ENCODE results near the gene GRIN1.

Gene GRIN1

GRCh38 chr9:137140151-137141012 lies 1.4 kb downstream of the GRIN1 start:
- Histone ChIP-seq H3K4me1 (ENCODE audit: control insufficient read depth in 5 of 5, insufficient read depth in 5 of 5, low read length in 5 of 5) (peaks cover 0 to 6% (median 3%) of the 10 kb centered on the region in 5 donors), H3K27ac (ENCODE audit: low read depth, low read length) (no peak overlapping the region), H3K27me3 (ENCODE audit: control insufficient read depth in 5 of 5, insufficient read depth in 4 of 5, low read length in 5 of 5) (peaks cover 57 to 83% (median 71%) of the 10 kb centered on the region in 5 donors), H3K4me3 (ENCODE audit: low read depth in 1 of 5, low read length in 5 of 5) (no peak overlapping the region), H3K9ac (ENCODE audit: low read length in 5 of 5) (no peak overlapping the region), H3K36me3 (ENCODE audit: control insufficient read depth in 5 of 5, insufficient read depth in 5 of 5, low read length in 5 of 5) (no peaks in the 10 kb centered on the region), H3K9me3 (ENCODE audit: control insufficient read depth in 5 of 5, low read length in 5 of 5) (no peaks in the 10 kb centered on the region)

GRCh38 chr9:137141050-137141810 lies 2.3 kb downstream of the GRIN1 start:
- Histone ChIP-seq H3K4me1 (ENCODE audit: control insufficient read depth in 5 of 5, insufficient read depth in 5 of 5, low read length in 5 of 5) (peaks cover 0 to 6% (median 3%) of the 10 kb centered on the region in 5 donors), H3K36me3 (ENCODE audit: control insufficient read depth in 5 of 5, insufficient read depth in 5 of 5, low read length in 5 of 5) (no peaks in the 10 kb centered on the region), H3K27ac (ENCODE audit: low read depth, low read length) (no peak overlapping the region), H3K9me3 (ENCODE audit: control insufficient read depth in 5 of 5, low read length in 5 of 5) (no peaks in the 10 kb centered on the region), H3K9ac (ENCODE audit: low read length in 5 of 5) (no peak overlapping the region), H3K27me3 (ENCODE audit: control insufficient read depth in 5 of 5, insufficient read depth in 4 of 5, low read length in 5 of 5) (peaks cover 55 to 83% (median 71%) of the 10 kb centered on the region in 5 donors), H3K4me3 (ENCODE audit: low read depth in 1 of 5, low read length in 5 of 5) (no peak overlapping the region)

GRCh38 chr9:137141976-137142936 lies 3.3 kb downstream of the GRIN1 start:
- Histone ChIP-seq H3K9me3 (ENCODE audit: control insufficient read depth in 5 of 5, low read length in 5 of 5) (no peaks in the 10 kb centered on the region), H3K4me3 (ENCODE audit: low read depth in 1 of 5, low read length in 5 of 5) (no peak overlapping the region), H3K9ac (ENCODE audit: low read length in 5 of 5) (no peak overlapping the region), H3K27me3 (ENCODE audit: control insufficient read depth in 5 of 5, insufficient read depth in 4 of 5, low read length in 5 of 5) (peaks cover 51 to 77% (median 69%) of the 10 kb centered on the region in 5 donors), H3K36me3 (ENCODE audit: control insufficient read depth in 5 of 5, insufficient read depth in 5 of 5, low read length in 5 of 5) (no peaks in the 10 kb centered on the region), H3K27ac (ENCODE audit: low read depth, low read length) (no peak overlapping the region), H3K4me1 (ENCODE audit: control insufficient read depth in 5 of 5, insufficient read depth in 5 of 5, low read length in 5 of 5) (peaks cover 0 to 6% (median 3%) of the 10 kb centered on the region in 5 donors)

- Histone ChIP-seq H3K27me3 (ENCODE audit: control insufficient read depth in 5 of 5, insufficient read depth in 4 of 5, low read length in 5 of 5) (peaks cover 46 to 72% (median 64%) of the 10 kb centered on the region in 5 donors), H3K4me1 (ENCODE audit: control insufficient read depth in 5 of 5, insufficient read depth in 5 of 5, low read length in 5 of 5) (peaks cover 0 to 6% (median 3%) of the 10 kb centered on the region in 5 donors), H3K9ac (ENCODE audit: low read length in 5 of 5) (no peak overlapping the region), H3K27ac (ENCODE audit: low read depth, low read length) (no peak overlapping the region), H3K36me3 (ENCODE audit: control insufficient read depth in 5 of 5, insufficient read depth in 5 of 5, low read length in 5 of 5) (no peaks in the 10 kb centered on the region), H3K9me3 (ENCODE audit: control insufficient read depth in 5 of 5, low read length in 5 of 5) (no peaks in the 10 kb centered on the region), H3K4me3 (ENCODE audit: low read depth in 1 of 5, low read length in 5 of 5) (no peak overlapping the region)
These were observed 4.5 kb downstream of the GRIN1 start for GRCh38 chr9:137143459-137143858.

GRCh38 chr9:137145731-137146526 lies 7.0 kb downstream of the GRIN1 start:
- H3K36me3 ChIP-seq (ENCODE audit: control insufficient read depth in 5 of 5, insufficient read depth in 5 of 5, low read length in 5 of 5): no peaks in the 10 kb centered on the region
- H3K27ac ChIP-seq (ENCODE audit: low read depth, low read length): no peak overlapping the region
- H3K4me1 ChIP-seq (ENCODE audit: control insufficient read depth in 5 of 5, insufficient read depth in 5 of 5, low read length in 5 of 5): no peaks in the 10 kb centered on the region
- peaks cover 37 to 61% (median 51%) of the 10 kb centered on the region in 5 donors for H3K27me3 ChIP-seq (ENCODE audit: control insufficient read depth in 5 of 5, insufficient read depth in 4 of 5, low read length in 5 of 5)
- no peaks in the 10 kb centered on the region for H3K9me3 ChIP-seq (ENCODE audit: control insufficient read depth in 5 of 5, low read length in 5 of 5)
- H3K4me3 ChIP-seq (ENCODE audit: low read depth in 1 of 5, low read length in 5 of 5): no peak overlapping the region
- H3K9ac ChIP-seq (ENCODE audit: low read length in 5 of 5): no peak overlapping the region

GRCh38 chr9:137146527-137146918 lies 7.6 kb downstream of the GRIN1 start:
- Histone ChIP-seq H3K9me3 (ENCODE audit: control insufficient read depth in 5 of 5, low read length in 5 of 5) (no peaks in the 10 kb centered on the region), H3K4me1 (ENCODE audit: control insufficient read depth in 5 of 5, insufficient read depth in 5 of 5, low read length in 5 of 5) (no peaks in the 10 kb centered on the region), H3K9ac (ENCODE audit: low read length in 5 of 5) (no peak overlapping the region), H3K27ac (ENCODE audit: low read depth, low read length) (no peak overlapping the region), H3K27me3 (ENCODE audit: control insufficient read depth in 5 of 5, insufficient read depth in 4 of 5, low read length in 5 of 5) (peaks cover 35 to 55% (median 45%) of the 10 kb centered on the region in 5 donors), H3K4me3 (ENCODE audit: low read depth in 1 of 5, low read length in 5 of 5) (no peak overlapping the region), H3K36me3 (ENCODE audit: control insufficient read depth in 5 of 5, insufficient read depth in 5 of 5, low read length in 5 of 5) (no peaks in the 10 kb centered on the region)

GRCh38 chr9:137147091-137147792 lies 8.3 kb downstream of the GRIN1 start:
- Histone ChIP-seq H3K9me3 (ENCODE audit: control insufficient read depth in 5 of 5, low read length in 5 of 5) (no peaks in the 10 kb centered on the region), H3K27ac (ENCODE audit: low read depth, low read length) (no peak overlapping the region), H3K4me1 (ENCODE audit: control insufficient read depth in 5 of 5, insufficient read depth in 5 of 5, low read length in 5 of 5) (no peaks in the 10 kb centered on the region), H3K36me3 (ENCODE audit: control insufficient read depth in 5 of 5, insufficient read depth in 5 of 5, low read length in 5 of 5) (no peaks in the 10 kb centered on the region), H3K4me3 (ENCODE audit: low read depth in 1 of 5, low read length in 5 of 5) (no peak overlapping the region), H3K9ac (ENCODE audit: low read length in 5 of 5) (no peak overlapping the region), H3K27me3 (ENCODE audit: control insufficient read depth in 5 of 5, insufficient read depth in 4 of 5, low read length in 5 of 5) (peaks cover 28 to 48% (median 38%) of the 10 kb centered on the region in 5 donors)

GRCh38 chr9:137147793-137148160 lies 8.8 kb downstream of the GRIN1 start:
- Histone ChIP-seq H3K36me3 (ENCODE audit: control insufficient read depth in 5 of 5, insufficient read depth in 5 of 5, low read length in 5 of 5) (no peaks in the 10 kb centered on the region), H3K4me1 (ENCODE audit: control insufficient read depth in 5 of 5, insufficient read depth in 5 of 5, low read length in 5 of 5) (no peaks in the 10 kb centered on the region), H3K4me3 (ENCODE audit: low read depth in 1 of 5, low read length in 5 of 5) (no peak overlapping the region), H3K9me3 (ENCODE audit: control insufficient read depth in 5 of 5, low read length in 5 of 5) (no peaks in the 10 kb centered on the region), H3K27me3 (ENCODE audit: control insufficient read depth in 5 of 5, insufficient read depth in 4 of 5, low read length in 5 of 5) (peaks cover 24 to 43% (median 32%) of the 10 kb centered on the region in 5 donors), H3K27ac (ENCODE audit: low read depth, low read length) (no peak overlapping the region), H3K9ac (ENCODE audit: low read length in 5 of 5) (no peak overlapping the region)

Measured in subcutaneous abdominal adipose tissue (tissue), 5 donors.